KMS-11 (cell line): ENCODE measurements around the gene BEX3.

ENCODE experiments used
- H2AFZ ChIP-seq: fragments of 200-600 bp; sonication (generic); 2 replicates; pipeline ENCODE4 v1.6.1; 2016; ENCODE audit warnings: antibody characterized with exemption, mixed run types, low read depth
- H3K27ac ChIP-seq: fragments of 200-600 bp; sonication (generic); 2 replicates; pipeline ENCODE4 v1.6.1; 2016; ENCODE audit warnings: mild to moderate bottlenecking, mixed run types
- H3K27me3 ChIP-seq: fragments of 200-600 bp; sonication (generic); 2 replicates; pipeline ENCODE4 v1.6.1; 2017; ENCODE audit warnings: mild to moderate bottlenecking, low read depth, mixed run types, moderate library complexity; ENCODE audit not compliant: insufficient read depth
- H3K36me3 ChIP-seq: fragments of 200-600 bp; sonication (generic); 2 replicates; pipeline ENCODE4 v1.6.1; 2017; ENCODE audit warnings: mild to moderate bottlenecking, mixed run types; ENCODE audit not compliant: insufficient read depth
- H3K4me1 ChIP-seq: fragments of 200-600 bp; sonication (generic); 2 replicates; pipeline ENCODE4 v1.6.1; 2016; ENCODE audit warnings: mild to moderate bottlenecking, low read depth, mixed run types; ENCODE audit not compliant: poor library complexity, severe bottlenecking
- H3K4me2 ChIP-seq: fragments of 200-600 bp; sonication (generic); 2 replicates; pipeline ENCODE4 v1.7.0; 2016; ENCODE audit warnings: mild to moderate bottlenecking, mixed run types
- H3K4me3 ChIP-seq: fragments of 200-600 bp; sonication (generic); IDR thresholded peaks from 2 replicates; pipeline ENCODE4 v1.6.1; 2017; ENCODE audit warnings: low read depth, low read length, mixed read lengths; ENCODE audit not compliant: insufficient read depth
- H3K79me2 ChIP-seq: fragments of 200-600 bp; sonication (generic); 2 replicates; pipeline ENCODE4 v1.6.1; 2016; ENCODE audit warnings: low read depth, mixed run types; ENCODE audit not compliant: insufficient read depth
- H3K9ac ChIP-seq: fragments of 200-600 bp; sonication (generic); 2 replicates; pipeline ENCODE4 v1.6.1; 2016; ENCODE audit warnings: mild to moderate bottlenecking, mixed run types
- H4K20me1 ChIP-seq: fragments of 200-600 bp; sonication (generic); 2 replicates; pipeline ENCODE4 v1.6.1; 2016; ENCODE audit warnings: mild to moderate bottlenecking, mixed run types; ENCODE audit not compliant: insufficient read depth
- TF ChIP-seq, protein P1 (sequence below): fragments of 200-600 bp; sonication (generic); conservative IDR thresholded peaks from 2 replicates; pipeline ENCODE4 v1.6.1; 2017; ENCODE audit warnings: low read depth, mild to moderate bottlenecking, antibody characterized with exemption, low read length, moderate library complexity, mixed read lengths

The BEX3 gene

DNA sequence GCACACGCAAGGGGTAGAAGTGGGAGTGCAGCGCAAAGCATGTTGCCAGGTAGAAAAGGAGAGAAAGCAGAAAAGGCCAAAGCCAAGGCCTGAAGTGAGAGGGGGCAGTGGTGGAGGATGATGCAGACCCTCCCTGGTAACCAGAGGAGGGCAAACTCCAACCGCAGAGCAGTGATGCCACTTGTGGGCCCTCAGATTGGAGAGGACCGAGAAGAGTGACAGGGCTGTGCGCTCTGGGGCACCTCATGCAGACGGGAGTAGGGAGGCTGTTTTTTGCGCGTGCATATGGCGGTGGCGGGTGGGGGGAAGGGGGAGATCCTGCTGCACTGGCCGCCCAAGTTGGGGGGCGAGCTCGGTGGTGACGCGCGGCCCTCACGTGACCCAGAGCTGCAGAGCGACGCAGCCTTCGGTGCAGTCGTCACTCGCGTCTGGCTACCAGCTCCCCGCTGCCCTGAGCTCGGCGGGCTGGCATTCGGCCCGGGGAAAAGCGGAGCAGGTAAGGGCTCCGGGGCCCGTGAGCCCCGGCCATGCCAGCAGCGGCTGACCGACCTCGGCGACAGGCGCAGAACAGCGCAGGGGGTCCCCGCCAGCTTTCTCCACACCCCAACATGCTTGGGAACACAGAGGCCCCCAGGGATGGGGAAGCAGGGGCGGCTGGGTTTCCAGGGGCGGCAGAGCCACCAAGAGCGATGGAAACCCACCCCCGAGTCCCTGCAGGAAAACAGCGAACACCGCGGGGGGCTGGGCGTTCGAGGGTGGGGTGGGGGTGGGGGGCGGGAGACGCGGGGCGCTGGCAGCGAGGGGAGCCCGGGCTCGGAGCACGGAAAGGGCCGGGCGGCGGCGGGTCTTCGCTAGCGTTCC is at the start of gene BEX3:
TSS of gene BEX3 (plus strand) at position 421 of the 861 bp plus-strand sequence. CDS start 984 bp downstream, outside the sequence.
- Histone ChIP-seq H2AFZ (peak within 1 kb of the TSS; percentile 90), H4K20me1 (no peaks in the 10 kb centered on the region), H3K4me2 (peak within 1 kb of the TSS; percentile 54; the same call in 1 of the 2 replicates), H3K36me3 (no peaks in the 10 kb centered on the region), H3K4me1 (peaks cover 3% of the 10 kb centered on the region), H3K9ac (peak within 1 kb of the TSS; percentile 77), H3K79me2 (no peaks in the 10 kb centered on the region), H3K27me3 (no peaks in the 10 kb centered on the region), H3K4me3 (no peak within 1 kb of the TSS), H3K27ac (peak within 1 kb of the TSS; percentile 68)
- TF ChIP-seq, protein P1, sequence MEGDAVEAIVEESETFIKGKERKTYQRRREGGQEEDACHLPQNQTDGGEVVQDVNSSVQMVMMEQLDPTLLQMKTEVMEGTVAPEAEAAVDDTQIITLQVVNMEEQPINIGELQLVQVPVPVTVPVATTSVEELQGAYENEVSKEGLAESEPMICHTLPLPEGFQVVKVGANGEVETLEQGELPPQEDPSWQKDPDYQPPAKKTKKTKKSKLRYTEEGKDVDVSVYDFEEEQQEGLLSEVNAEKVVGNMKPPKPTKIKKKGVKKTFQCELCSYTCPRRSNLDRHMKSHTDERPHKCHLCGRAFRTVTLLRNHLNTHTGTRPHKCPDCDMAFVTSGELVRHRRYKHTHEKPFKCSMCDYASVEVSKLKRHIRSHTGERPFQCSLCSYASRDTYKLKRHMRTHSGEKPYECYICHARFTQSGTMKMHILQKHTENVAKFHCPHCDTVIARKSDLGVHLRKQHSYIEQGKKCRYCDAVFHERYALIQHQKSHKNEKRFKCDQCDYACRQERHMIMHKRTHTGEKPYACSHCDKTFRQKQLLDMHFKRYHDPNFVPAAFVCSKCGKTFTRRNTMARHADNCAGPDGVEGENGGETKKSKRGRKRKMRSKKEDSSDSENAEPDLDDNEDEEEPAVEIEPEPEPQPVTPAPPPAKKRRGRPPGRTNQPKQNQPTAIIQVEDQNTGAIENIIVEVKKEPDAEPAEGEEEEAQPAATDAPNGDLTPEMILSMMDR, result no peak

DNA sequence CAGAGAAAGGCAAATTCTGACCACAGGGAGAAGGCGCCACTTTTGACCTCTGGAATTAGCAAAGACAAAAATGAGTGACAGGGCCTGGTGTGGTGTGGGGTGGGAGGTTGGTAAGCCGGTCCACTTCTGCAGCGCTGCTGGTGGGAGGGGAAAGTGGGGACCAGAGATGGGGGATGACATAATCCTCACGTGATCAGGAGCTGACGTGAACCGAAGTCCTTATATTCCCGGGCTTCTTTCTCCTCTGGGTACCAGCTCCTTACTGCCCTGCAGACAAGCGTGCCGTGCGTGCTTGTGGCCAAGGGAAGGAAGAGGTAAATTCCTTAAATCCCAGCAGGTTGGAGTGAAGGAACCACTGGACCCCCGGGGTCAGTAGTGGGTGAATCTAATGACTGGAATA is 46.3 kb upstream of the BEX3 start, which contains the start of gene TCEAL7:
TSS of gene TCEAL7 (plus strand) at position 249 of the 400 bp plus-strand sequence. CDS start 1,165 bp downstream, outside the sequence.
- TF ChIP-seq, protein P1, result no peak
- no peak within 1 kb of the TSS for H3K27ac ChIP-seq
- no peak within 1 kb of the TSS for H3K4me3 ChIP-seq
- H3K27me3 ChIP-seq, result no peaks in the 10 kb centered on the region
- H3K36me3 ChIP-seq, result no peaks in the 10 kb centered on the region
- H3K4me1 ChIP-seq, result no peaks in the 10 kb centered on the region
- no peak within 1 kb of the TSS for H3K9ac ChIP-seq
- H3K4me2 ChIP-seq, result no peak within 1 kb of the TSS
- no peaks in the 10 kb centered on the region for H4K20me1 ChIP-seq
- no peak within 1 kb of the TSS for H2AFZ ChIP-seq
- no peaks in the 10 kb centered on the region for H3K79me2 ChIP-seq

DNA sequence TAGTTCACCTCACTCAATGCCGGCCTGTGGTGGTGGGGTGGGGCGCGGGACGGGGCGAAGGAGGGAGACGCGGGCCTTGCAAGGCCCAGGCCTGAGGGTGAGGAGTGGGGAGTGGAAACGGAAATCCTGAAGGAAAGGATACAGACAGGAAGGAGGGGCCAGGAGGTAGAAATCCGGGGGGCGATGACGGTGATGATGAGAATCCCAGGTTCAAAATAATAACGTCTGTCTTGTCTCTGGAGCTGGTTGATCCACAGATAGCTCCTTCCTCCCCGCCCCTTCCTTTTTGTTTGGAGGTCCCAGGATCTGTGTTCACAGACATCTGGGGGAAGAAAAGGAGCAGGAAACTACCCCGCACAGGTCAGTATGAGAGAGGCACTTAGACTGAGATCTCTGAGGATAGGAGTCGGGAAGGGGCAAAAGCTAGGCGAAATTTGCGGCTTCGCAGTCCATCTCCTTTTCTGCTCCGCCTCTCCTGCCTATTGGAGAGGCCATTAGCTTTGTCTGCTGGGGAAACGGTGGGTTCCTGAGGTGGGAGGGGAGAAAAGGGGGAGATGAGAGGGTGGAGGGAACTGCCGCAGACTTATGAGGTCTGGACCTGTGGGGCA is 45.6 kb upstream of the BEX3 start:
- no peaks in the 10 kb centered on the region for H4K20me1 ChIP-seq

DNA sequence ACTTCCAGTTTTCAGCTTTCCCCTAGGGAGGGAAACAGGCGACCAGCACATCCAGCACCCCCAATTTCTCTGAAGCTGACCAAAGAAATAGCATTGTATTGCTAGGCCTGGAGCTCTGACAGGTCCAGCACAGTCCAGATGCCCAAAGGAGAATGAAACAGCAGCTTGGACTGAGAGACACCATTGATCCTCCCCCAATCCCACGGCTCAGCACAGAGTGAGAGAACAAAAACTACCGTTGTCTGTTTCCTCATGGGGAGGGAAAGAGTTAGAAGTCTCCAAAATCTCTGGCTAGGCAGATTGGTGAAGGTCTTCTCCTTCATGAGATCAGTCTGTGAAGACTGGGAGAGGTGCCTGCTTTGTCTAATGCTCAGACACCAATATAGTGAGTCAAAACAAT is 37.7 kb upstream of the BEX3 start:
- Histone ChIP-seq H2AFZ (no peak overlapping the region), H3K27me3 (no peaks in the 10 kb centered on the region)
- TF ChIP-seq, protein P1, result no peak

More for the DNA sequence above, 45.6 kb upstream of the BEX3 start:
- Histone ChIP-seq H3K9ac (no peak overlapping the region), H3K27me3 (no peaks in the 10 kb centered on the region), H3K4me2 (no peak overlapping the region), H3K79me2 (no peaks in the 10 kb centered on the region), H3K27ac (no peak overlapping the region), H2AFZ (no peak overlapping the region), H3K36me3 (no peaks in the 10 kb centered on the region), H3K4me1 (no peaks in the 10 kb centered on the region), H3K4me3 (no peak overlapping the region)
- TF ChIP-seq, protein P1, result no peak

More for the DNA sequence above, 37.7 kb upstream of the BEX3 start:
- Histone ChIP-seq H3K9ac (no peak overlapping the region), H3K4me2 (no peak overlapping the region), H3K4me1 (peaks cover 7% of the 10 kb centered on the region), H3K79me2 (no peaks in the 10 kb centered on the region), H3K27ac (no peak overlapping the region), H4K20me1 (no peaks in the 10 kb centered on the region), H3K4me3 (no peak overlapping the region), H3K36me3 (no peaks in the 10 kb centered on the region)
